NCI-H345 treated with DMSO at 0.1 percent for 48 hours (cell line): Measurements from ENCODE around the gene C6orf120.

ENCODE experiments used
- DNase-seq: peaks from one replicate; lab custom pipeline; 2025; ENCODE audit not compliant: unreplicated experiment; lab: John Stamatoyannopoulos, UW

The C6orf120 gene

DNA sequence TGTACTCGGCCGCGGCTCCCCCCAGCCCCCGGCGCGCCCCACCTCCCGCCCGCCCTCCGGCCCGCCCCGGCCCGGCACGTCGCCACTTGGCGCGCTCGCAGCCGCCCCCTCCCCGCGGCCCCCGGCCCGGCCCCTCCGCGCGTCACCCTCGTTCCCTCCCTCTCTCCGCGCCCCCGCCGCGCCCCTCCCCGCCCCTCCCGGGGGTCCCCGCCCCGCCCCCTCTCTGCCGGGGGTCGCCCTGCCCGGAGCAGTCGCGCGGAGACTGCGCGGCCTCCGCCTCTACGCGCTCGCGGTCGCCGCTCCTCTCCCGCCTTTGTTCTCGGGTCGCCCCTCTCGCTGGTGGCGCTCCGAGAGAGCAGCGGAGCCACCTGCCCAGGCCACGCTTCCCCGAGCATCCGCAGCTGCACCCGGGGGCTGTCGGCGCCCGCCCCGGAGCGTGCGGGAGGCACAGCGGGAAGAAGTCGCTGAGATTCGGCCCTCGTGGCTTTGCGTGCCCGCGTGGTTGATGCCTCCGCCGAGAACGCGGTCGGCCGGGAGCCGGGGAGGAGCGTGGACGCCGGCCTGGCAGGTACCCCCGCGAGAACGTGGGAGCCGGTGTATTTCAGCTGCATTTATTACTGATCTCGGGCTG lies 22.7 kb downstream of the C6orf120 start, which contains the start of gene PHF10:
Gene PHF10, minus strand, starts transcription at position 7 of the 631 bp plus-strand sequence. CDS start 569 bp downstream, outside the sequence.
- peak; percentile 40 for DNase-seq

DNA sequence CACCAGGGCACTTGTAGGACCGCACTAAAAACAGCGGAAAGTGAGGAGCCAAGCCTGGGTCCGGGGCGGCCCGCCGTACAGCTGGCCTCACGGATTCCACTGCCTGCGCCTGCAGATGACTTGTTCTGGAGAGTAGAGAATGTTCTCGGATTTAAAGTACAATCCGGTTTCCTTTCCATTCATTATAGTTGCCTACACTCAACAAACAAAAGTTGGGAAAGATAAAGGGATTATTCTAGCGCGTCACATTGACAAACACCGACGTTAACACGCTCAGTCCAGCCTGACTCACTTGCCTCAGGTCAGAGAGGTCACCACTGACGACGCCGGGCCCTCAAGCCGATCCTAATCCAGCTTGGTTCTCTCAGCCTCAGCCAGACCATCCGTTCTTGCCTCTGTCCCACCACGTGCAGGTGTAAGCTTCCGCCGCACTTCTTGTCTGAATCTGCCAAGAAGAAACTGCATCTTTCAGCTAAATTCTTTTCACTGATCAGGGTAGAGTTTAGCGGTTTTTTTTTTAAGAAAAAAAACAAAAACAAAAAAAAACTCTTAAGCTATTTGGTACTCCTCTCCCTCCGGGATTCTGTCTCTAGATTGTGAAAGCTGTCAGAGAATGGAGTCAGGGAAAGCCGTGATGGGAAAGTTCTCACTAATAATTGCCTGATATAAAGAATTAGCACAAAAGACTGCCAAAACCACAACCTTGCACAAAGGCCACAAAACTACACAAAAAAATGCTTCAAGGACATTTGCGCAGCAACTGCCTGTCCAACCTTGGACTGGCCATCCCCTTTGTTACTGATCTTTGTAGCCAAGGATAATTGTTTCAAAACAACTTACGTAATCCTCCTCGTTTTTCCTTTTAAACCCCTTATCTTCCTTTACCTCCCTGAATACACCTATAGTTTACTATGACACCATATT lies 23.5 kb downstream of the C6orf120 start:
- no peak for DNase-seq

DNA sequence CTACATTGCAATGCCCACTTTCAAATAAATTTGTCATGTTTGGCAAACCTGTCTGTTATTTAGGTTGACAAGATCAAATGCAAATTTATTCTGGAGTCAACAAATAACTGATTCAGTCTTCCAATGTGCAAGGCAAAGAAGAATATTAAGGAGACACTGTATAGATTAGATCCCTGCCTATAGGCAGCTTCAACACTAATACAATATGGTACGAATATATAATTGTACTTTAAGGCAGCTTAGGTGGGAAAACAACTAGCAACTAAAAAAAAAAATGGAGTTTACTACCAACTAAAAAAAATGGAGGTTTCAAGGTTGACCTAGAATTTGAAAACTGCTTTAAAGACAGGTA lies 24.1 kb downstream of the C6orf120 start:
- DNase-seq: no peak

GRCh38 chr6:169726963-169727362 lies 25.0 kb downstream of the C6orf120 start:
- no peak for DNase-seq

DNA sequence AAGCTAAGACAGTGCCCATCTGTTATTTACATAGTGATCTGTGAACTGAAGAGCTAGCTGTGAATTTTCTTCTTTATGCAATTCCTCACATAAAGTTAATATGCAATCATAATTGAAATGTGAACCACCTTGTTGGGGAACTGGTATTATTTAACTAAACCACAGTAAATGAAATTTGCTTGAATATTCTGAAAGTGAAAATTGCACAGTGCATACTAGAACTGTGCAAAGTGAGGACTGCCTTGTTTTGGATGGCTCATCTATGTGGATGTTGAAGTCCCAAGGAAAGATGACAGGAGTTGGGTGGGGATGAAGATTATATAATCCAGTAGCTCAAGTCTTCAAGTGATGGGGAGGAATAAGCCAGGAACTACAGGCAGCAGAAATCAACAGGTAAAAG lies 28.0 kb downstream of the C6orf120 start:
- no peak for DNase-seq

DNA sequence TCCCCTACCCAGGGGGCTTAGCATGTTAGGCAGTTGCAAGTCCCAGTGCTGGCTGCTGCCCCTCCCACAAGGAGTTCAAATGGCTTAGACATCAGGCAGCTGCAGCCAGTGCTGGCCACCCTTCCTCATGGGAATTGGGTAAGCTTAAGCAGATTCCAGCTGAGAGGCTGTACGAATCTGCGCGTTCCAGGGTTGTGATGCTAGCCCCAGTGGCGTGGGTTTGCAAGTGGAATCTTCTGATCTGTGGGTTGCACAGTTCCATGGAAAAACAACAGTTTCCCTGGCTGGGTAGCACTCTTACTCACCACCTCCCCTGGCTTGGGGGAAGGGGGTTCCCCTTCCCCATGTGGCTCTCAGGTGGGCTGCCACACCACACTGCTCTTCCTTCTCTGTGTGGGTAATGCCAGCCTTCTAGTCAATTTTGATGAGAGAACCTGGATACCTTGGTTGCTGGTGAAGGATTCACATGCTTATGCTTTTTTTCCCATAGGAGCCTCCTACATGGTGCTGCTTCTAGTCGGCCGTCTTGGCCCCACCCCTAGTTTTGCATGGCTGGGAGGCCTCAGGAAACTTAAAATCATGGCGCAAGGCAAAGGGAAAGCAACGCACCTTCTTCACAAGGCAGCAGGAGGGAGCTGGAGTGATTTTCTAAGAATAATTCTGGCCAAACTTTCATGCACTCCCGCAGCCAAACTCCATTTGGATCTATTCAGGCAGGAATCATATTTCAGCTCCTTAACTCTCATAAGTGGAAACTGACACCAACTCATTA lies 36.5 kb downstream of the C6orf120 start:
- no peak for DNase-seq

GRCh38 chr6:169738976-169739529 lies 37.1 kb downstream of the C6orf120 start:
- DNase-seq: no peak

GRCh38 chr6:169741344-169741743 lies 39.4 kb downstream of the C6orf120 start:
- no peak for DNase-seq

GRCh38 chr6:169745405-169745804 lies 43.5 kb downstream of the C6orf120 start:
- no peak for DNase-seq

DNA sequence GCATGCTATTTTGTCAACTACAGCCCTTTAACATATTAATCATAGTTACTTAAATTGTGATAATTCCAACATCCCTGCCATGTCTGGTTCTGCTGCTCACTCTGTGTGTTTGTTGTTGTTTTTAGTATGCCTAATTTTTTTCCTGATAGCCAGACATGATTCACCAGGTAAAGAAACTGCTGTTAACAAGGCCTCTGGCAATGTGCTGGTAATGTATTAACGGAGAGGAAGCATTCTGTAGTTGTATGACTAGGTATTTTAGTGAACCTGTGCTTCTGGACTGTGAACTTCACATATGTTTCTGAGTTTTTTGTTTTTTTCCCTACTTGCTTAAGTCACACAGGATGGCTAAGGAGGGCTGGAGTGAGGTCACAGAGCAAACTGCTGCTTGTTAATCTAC lies 44.6 kb downstream of the C6orf120 start:
- DNase-seq: no peak

- DNase-seq: peak; percentile 71
Observed at GRCh38 chr6:169751242-169752073, 49.5 kb downstream of the C6orf120 start, which contains the start of the genes DYNLT2 and ERMARD. DYNLT2 (minus strand) TSS chr6:169751572; CDS start chr6:169751458, 114 bp downstream. ERMARD (plus strand) TSS chr6:169751622; CDS start chr6:169751658, 36 bp downstream.

GRCh38 chr6:169752074-169752623 lies 50.2 kb downstream of the C6orf120 start:
- no peak for DNase-seq
